Bronchial smooth muscle cell (primary cell): ENCODE data around the gene TMEM220. TPM values are rescaled to one million over a fixed set of nuclear protein-coding genes. Genes with fewer than 3 reads are reported as not detected.

Experiments used
- total RNA-seq: library from RNA; depleted of rRNA; stranded (reverse); fragments of >200 nt; gene quantifications from 2 replicates; pipeline ENCODE4 v1.2.1, GENCODE V29; 2014

TMEM220 gene
- 3.3 and 5.2 TPM in 2 replicates for total RNA-seq

DNA sequence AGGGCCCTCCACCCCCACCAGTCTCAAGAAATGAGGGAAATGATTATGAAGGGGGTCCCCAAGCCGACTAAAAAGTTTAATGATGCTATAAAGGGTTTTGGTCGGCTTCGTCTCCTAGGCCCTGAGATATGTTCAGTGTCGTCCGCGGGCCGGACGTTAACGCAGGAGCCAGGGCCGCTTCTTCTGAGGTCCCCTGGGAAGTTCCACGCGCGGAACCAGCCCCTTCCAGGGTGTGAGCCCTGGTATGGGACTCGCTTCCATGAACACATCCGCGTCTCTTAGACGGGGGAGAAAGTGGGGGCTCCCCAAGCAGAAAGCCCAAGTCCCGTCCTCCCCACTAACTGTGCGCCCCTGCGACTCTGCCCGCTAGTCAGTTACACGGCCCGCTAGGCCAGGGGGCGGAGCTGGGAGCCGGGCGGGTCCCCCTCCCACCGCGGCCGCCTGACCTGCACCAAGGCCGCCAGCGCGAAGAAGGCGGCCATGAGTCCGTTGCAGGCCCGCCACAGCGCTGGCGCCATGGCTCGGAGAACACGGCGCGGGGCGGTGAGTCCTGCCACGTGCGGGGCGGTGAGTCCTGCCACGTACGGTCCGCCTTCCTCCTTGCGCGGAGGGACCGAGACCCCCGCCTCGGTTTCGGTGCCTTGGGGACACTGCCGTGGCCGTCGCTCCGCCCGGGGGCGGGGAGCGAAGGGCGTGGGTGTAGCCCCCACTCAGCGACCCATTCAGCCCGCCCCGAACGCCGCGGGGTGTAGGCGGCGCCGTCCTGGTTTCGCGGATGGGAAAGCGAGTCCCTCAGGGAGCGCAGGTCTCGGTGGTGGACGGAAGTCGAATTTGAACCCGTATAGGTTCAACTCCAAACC is at the start of gene TMEM220:
TSS of gene TMEM220 (minus strand) at position 690 of the 860 bp plus-strand sequence. CDS start at position 518, 172 bp downstream.

DNA sequence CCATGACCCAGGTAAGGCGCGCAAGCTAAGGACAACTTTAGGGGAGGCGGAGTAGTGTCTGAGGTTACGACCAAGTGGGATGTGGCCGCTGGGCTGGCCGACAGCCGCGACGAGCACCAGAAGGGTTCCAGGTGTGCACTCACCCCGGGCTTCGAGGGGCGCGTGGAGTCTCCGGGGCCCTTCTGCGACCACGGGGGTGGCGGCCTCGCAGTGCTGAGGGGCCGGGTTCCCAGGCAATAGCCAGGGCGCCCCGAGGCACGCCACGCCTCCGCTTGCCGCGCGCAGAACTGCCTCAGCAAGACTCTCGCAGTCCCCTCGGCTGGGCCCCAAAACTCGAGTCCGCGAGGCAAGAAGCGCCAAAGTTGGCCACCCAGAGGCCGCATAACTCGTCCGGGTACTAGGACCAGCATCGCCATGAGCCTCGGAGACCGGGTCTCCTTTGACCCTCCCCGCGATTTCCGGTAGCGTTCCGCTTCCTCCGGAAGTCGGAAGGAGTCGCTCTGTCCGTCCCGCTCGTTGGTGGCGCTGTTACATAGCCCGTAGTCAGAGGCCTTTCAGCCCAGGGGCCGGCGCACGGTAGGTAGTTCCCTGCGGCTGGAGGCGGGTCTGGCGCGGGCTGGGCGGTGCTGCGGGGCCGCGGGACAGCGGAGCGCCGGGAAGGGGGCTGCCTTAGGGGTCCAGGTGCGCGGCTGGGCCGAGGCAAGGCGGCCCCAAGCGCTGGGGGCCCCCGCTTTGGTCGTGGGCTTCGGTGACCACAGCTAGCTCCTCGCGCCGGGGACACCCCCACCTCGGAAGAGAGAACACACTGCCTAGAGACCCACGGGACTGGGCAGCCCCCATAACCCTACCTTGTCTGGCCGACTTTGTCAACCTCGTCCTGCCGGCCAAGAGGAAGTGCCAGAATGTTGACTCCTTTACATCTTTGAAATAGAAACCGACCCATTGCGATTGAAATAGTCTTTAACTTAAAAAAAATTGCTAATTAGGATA is 32.4 kb downstream of the TMEM220 start, which contains the start of the genes ADPRM and SCO1:
TSS of gene ADPRM (plus strand) at position 503 of the 990 bp plus-strand sequence. CDS start 7,333 bp downstream, outside the sequence.
TSS of gene SCO1 (minus strand) at position 442 of the 990 bp plus-strand sequence. CDS start at position 416, 26 bp downstream.

Other genes starting within 250 kb of the TMEM220 start
- not detected in 2 replicates for gene MYH1, start 211.5 kb downstream of the TMEM220 start, total RNA-seq
- gene MYH2, start 180.4 kb downstream of the TMEM220 start, total RNA-seq = not detected in 2 replicates
- gene MYH3, start 72.7 kb downstream of the TMEM220 start, total RNA-seq = 0.16 and 0.60 TPM in 2 replicates
- gene SCO1, start 32.5 kb downstream of the TMEM220 start, total RNA-seq = 17.3 and 27.7 TPM in 2 replicates
- gene ADPRM, start 32.4 kb downstream of the TMEM220 start, total RNA-seq = 11.8 and 16.1 TPM in 2 replicates
- not detected in 2 replicates for gene TMEM238L, start 74.1 kb upstream of the TMEM220 start, total RNA-seq
- under 0.01 TPM in 1 of 2 replicates, not detected in the other for gene PIRT, start 108.1 kb upstream of the TMEM220 start, total RNA-seq